ENCODE data around the gene EMP2.

GRCh38 chr16:10548404-10548803 is 32.0 kb downstream of the EMP2 start:
- no peak for TF ChIP-seq POLR2A (IDR thresholded peaks at IDR 0.05; ENCODE audit: low read depth, low read length)
- no peak for TF ChIP-seq POLR2AphosphoS5 (IDR thresholded peaks at IDR 0.05; ENCODE audit: low read depth, low read length)
- no peak for TF ChIP-seq POU2F2 (IDR thresholded peaks at IDR 0.05; ENCODE audit: low read depth, low read length)
- no peak for TF ChIP-seq TAF1 (IDR thresholded peaks at IDR 0.05; ENCODE audit: low read depth, low read length)
